Hepatic stellate cell (primary cell): ENCODE results near the gene TMC5.
"Not testable (repeated sequence)": the region's sequence is repeated elsewhere in the genome, so short reads cannot be mapped to it uniquely, and the experiment has no call there.

Experiments
- DNase-seq: peaks from one replicate; pipeline ENCODE4 v3.0.0; 2011; ENCODE audit warnings: low spot score

TMC5 gene

DNA sequence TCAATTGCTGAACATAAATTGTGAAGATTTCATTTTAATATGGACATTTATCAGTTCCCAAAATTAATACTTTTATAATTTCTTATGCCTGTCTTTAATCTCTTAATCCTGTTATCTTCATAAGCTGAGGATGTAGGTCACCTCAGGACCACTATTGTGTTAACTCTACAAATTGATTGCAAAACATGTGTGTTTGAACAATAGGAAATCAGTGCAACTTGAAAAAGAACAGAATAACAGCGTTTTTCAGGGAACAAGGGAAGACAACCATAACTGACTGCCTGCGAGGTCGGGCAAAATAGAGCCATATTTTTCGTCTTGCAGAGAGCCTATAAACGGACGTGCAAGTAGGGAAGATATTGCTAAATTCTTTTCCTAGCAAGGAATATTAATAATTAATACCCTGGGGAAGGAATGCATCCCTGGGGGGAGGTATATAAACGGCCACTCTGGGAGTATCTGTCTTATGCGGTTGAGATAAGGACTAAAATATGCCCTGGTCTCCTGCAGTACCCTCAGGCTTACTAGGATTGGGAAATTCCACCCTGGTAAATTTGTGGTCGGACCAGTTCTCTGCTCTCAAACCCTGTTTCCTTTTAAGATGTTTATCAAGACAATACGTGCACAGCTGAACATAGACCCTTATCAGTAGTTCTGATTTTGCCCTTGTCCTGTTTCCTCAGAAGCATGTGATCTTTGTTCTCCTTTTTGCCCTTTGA is 125.8 kb downstream of the TMC5 start:
- DNase-seq = not testable (repeated sequence)

DNA sequence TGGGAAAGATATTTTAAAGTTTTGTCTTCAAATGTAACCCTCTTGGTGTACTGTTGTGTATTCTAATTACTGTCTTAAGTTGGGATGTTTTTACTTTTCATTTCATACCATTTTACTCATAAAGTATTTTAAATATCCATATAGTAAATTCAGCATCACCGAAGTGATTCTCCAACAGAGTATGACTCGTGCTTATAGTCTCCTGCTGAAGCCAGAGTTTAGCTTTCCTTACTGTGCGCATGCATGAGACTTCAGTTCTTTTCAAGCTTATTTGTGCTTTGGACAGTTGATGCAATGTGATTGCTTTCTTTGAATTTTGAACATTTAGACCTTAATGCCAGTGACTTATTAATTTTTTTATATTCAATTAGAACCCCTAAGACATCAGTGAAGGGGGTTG is 130.5 kb downstream of the TMC5 start:
- no peak for DNase-seq
